Measurements from ENCODE around the gene KCND3. TPM values are rescaled to one million over a fixed set of nuclear protein-coding genes. Genes with fewer than 3 reads are reported as not detected.

The KCND3 gene
- polyA plus RNA-seq, 1 donor (not counting 4 experiments of a cell fraction or from before 2014, with no cell fraction given) = 0.21 TPM

DNA sequence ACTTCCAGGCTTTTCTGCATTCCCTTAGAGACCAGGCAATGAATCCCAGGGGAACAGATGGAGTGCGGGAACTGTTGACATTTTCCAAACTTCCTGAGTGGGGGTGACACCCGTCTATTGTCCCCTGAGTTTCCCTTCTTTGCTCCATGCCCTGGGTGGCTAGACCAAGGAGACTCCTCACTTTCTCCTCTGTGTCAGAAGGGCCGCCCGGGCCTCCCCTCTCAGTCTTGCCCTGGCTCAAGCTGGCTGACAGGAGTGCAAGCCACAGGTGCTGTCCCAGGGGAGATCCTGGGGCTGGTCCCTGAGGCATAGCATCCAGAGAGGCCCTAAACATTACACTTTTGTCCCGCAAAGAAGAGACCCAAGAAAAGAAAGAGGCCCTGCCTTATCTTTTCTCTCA is 170.9 kb downstream of the KCND3 start:
- Histone ChIP-seq H3K36me3 (ENCODE audit: control insufficient read depth in 2 of 2, extremely low read depth in 1 of 2, insufficient read depth in 2 of 2, low read length in 2 of 2) (no peaks in the 10 kb centered on the region), H3K79me2 (ENCODE audit: control insufficient read depth, insufficient read depth, low read length) (no peaks in the 10 kb centered on the region), H3K27ac (ENCODE audit: control insufficient read depth, insufficient read depth, low read length) (no peak overlapping the region), H4K20me1 (ENCODE audit: control insufficient read depth, extremely low read depth, insufficient read depth, low read length) (no peaks in the 10 kb centered on the region), H3K4me1 (ENCODE audit: control insufficient read depth, extremely low read depth, insufficient read depth, low read length) (no peaks in the 10 kb centered on the region), H3K9me1 (ENCODE audit: control insufficient read depth, extremely low read depth, insufficient read depth, low read length) (no peaks in the 10 kb centered on the region), H3K9ac (ENCODE audit: control insufficient read depth, extremely low read depth, insufficient read depth, low read length) (no peak overlapping the region), H2AFZ (ENCODE audit: control insufficient read depth, low read length) (no peak overlapping the region), H3K4me3 (ENCODE audit: control insufficient read depth in 2 of 3, extremely low read depth in 1 of 3, insufficient read depth in 2 of 3, low read depth in 1 of 3, low read length in 3 of 3) (no peak overlapping the region), H3K27me3 (ENCODE audit: control insufficient read depth, extremely low read depth, insufficient read depth, low read length) (peaks cover 8% of the 10 kb centered on the region), H3K9me3 (ENCODE audit: control insufficient read depth, low read depth, low read length) (no peaks in the 10 kb centered on the region), H3K4me2 (ENCODE audit: control insufficient read depth, extremely low read depth, insufficient read depth, low read depth, low read length) (no peak overlapping the region)
- dilution Hi-C loops (cut with MboI; ENCODE audit: extremely low pct_ligation_motif_present, low sequenced_read_pairs) = no loop called here
- TF ChIP-seq CTCF (optimal IDR thresholded peaks at IDR 0.05 in 1 of 3, IDR thresholded peaks at IDR 0.05 in 1 of 3, conservative IDR thresholded peaks at IDR 0.05 in 1 of 3; ENCODE audit: extremely low read depth in 1 of 3, insufficient read depth in 2 of 3, low read length in 3 of 3) (no peak), EZH2 (IDR thresholded peaks at IDR 0.05; ENCODE audit: low read length) (no peak)
- DNase-seq (ENCODE audit: low read depth, low spot score) (no peak), FAIRE-seq (no peak)

DNA sequence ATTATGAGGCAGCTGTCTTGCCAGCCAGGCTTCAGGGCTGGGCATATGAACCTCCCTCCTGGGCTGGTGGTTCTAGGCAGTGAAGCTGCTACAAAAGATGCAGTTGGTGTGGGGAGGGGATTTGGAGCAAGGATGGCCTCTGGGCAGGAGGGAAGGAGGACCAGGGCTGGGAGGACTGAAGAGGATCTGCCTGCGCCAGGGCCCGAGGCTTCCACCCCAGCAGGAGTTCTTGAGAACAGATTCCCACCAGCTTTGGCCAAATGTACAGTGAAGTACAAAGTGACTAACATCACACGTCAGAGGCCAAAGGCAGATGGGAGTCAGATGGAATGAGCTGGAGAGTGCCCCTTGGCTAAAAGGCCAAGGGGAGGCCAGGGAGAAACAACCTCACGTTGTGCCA is 171.4 kb downstream of the KCND3 start:
- Histone ChIP-seq H3K9me3 (ENCODE audit: control insufficient read depth, low read depth, low read length) (no peaks in the 10 kb centered on the region), H4K20me1 (ENCODE audit: control insufficient read depth, extremely low read depth, insufficient read depth, low read length) (no peaks in the 10 kb centered on the region), H3K4me3 (ENCODE audit: control insufficient read depth in 2 of 3, extremely low read depth in 1 of 3, insufficient read depth in 2 of 3, low read depth in 1 of 3, low read length in 3 of 3) (no peak overlapping the region), H3K4me1 (ENCODE audit: control insufficient read depth, extremely low read depth, insufficient read depth, low read length) (no peaks in the 10 kb centered on the region), H3K79me2 (ENCODE audit: control insufficient read depth, insufficient read depth, low read length) (no peaks in the 10 kb centered on the region), H3K9ac (ENCODE audit: control insufficient read depth, extremely low read depth, insufficient read depth, low read length) (no peak overlapping the region), H2AFZ (ENCODE audit: control insufficient read depth, low read length) (no peak overlapping the region), H3K27ac (ENCODE audit: control insufficient read depth, insufficient read depth, low read length) (no peak overlapping the region), H3K4me2 (ENCODE audit: control insufficient read depth, extremely low read depth, insufficient read depth, low read depth, low read length) (no peak overlapping the region), H3K36me3 (ENCODE audit: control insufficient read depth in 2 of 2, extremely low read depth in 1 of 2, insufficient read depth in 2 of 2, low read length in 2 of 2) (no peaks in the 10 kb centered on the region), H3K9me1 (ENCODE audit: control insufficient read depth, extremely low read depth, insufficient read depth, low read length) (no peaks in the 10 kb centered on the region), H3K27me3 (ENCODE audit: control insufficient read depth, extremely low read depth, insufficient read depth, low read length) (peaks cover 8% of the 10 kb centered on the region)
- FAIRE-seq (no peak), DNase-seq (ENCODE audit: low read depth, low spot score) (no peak)
- dilution Hi-C loops (cut with MboI; ENCODE audit: extremely low pct_ligation_motif_present, low sequenced_read_pairs) = no loop called here
- TF ChIP-seq CTCF (optimal IDR thresholded peaks at IDR 0.05 in 1 of 3, IDR thresholded peaks at IDR 0.05 in 1 of 3, conservative IDR thresholded peaks at IDR 0.05 in 1 of 3; ENCODE audit: extremely low read depth in 1 of 3, insufficient read depth in 2 of 3, low read length in 3 of 3) (no peak), EZH2 (IDR thresholded peaks at IDR 0.05; ENCODE audit: low read length) (no peak)

All from keratinocyte (primary cell).